Measurements from ENCODE around the gene ZNF48. TPM values are rescaled to one million over a fixed set of nuclear protein-coding genes. Genes with fewer than 3 reads are reported as not detected.

The ZNF48 gene
- total RNA-seq, 2 experiments from 2014 or later: 17.3 to 18.8 TPM

DNA sequence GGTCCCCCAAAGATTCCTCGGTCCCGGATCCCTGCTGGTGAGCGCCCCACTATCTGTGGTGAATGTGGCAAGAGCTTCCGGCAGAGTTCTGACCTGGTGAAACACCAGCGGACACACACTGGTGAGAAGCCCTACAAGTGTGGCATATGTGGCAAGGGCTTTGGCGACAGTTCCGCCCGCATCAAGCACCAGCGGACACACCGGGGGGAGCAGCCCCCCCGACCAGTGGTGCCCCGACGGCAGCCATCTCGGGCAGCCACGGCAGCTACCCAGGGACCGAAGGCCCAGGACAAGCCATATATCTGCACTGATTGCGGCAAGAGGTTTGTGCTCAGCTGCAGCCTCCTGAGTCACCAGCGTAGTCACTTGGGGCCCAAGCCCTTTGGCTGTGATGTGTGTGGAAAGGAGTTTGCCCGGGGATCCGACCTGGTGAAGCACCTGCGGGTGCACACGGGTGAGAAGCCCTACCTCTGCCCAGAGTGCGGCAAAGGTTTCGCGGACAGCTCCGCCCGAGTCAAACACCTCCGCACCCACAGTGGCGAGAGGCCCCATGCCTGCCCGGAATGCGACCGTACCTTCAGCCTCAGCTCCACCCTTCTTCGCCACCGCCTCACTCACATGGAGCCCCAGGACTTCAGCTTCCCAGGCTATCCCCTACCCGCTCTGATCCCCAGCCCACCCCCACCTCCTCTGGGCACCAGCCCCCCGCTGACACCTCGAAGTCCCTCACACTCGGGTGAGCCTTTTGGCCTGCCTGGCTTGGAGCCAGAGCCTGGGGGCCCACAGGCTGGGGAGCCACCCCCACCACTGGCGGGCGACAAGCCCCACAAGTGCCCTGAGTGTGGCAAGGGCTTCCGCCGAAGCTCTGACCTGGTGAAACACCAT, 2.8 kb downstream of the ZNF48 start:
- Histone ChIP-seq H3K9me2 (ENCODE audit: insufficient read depth, low read length) (no peaks in the 10 kb centered on the region), H3K4me3 (ENCODE audit: low read depth, low read length, poor library complexity, severe bottlenecking) (no peak overlapping the region), H3K27ac (ENCODE audit: low read depth, low read length, poor library complexity, severe bottlenecking) (no peak overlapping the region), H4K20me1 (ENCODE audit: insufficient read depth, low read length) (0 out of 2 replicates have a peak, but pooled peaks cover 5% of the 10 kb centered on the region), H3K9me3 (ENCODE audit: low read length) (no peaks in the 10 kb centered on the region), H3K79me2 (ENCODE audit: insufficient read depth, low read depth, low read length) (peaks cover 17% of the 10 kb centered on the region), H3K4me2 (ENCODE audit: low read length) (no peak overlapping the region), H2AFZ (ENCODE audit: low read length) (no peak overlapping the region), H3K36me3 (ENCODE audit: insufficient read depth, low read length) (peaks cover 30% of the 10 kb centered on the region), H3K4me1 (ENCODE audit: insufficient read depth, low read length, poor library complexity, severe bottlenecking) (peaks cover 23% of the 10 kb centered on the region)
- intact Hi-C loops (cut with micrococcal nuclease; ENCODE audit: unreplicated experiment): no loop called here
- TF ChIP-seq EZH2phosphoT487 (IDR thresholded peaks at IDR 0.05; ENCODE audit: borderline replicate concordance, low read depth, low read length) (no peak), CTCF (conservative IDR thresholded peaks at IDR 0.05; ENCODE audit: low read length) (no peak)
- CTCF ChIA-PET (ENCODE audit: unreplicated experiment): no interaction called here
- no TSS peak for BruUV-seq (replicated peaks)
- POLR2A ChIA-PET: interaction anchor here (0.6 to 1.0 kb wide), 3 partner anchors 20 to 45 kb away, joined by 3 to 5 read pairs (median 3); no protein-coding TSS in a partner anchor
- DNase-seq (ENCODE audit: low spot score): no peak

GRCh38 chr16:30398661-30399434, 3.6 kb downstream of the ZNF48 start:
- TF ChIP-seq EZH2phosphoT487 (IDR thresholded peaks at IDR 0.05; ENCODE audit: borderline replicate concordance, low read depth, low read length) (no peak), CTCF (conservative IDR thresholded peaks at IDR 0.05; ENCODE audit: low read length) (no peak)

More at GRCh38 chr16:30398661-30399434, 3.6 kb downstream of the ZNF48 start:
- Histone ChIP-seq H4K20me1 (ENCODE audit: insufficient read depth, low read length) (0 out of 2 replicates have a peak, but pooled peaks cover 5% of the 10 kb centered on the region), H3K4me2 (ENCODE audit: low read length) (no peak overlapping the region), H2AFZ (ENCODE audit: low read length) (no peak overlapping the region), H3K79me2 (ENCODE audit: insufficient read depth, low read depth, low read length) (peaks cover 17% of the 10 kb centered on the region), H3K9me3 (ENCODE audit: low read length) (no peaks in the 10 kb centered on the region), H3K4me1 (ENCODE audit: insufficient read depth, low read length, poor library complexity, severe bottlenecking) (peaks cover 20% of the 10 kb centered on the region), H3K27ac (ENCODE audit: low read depth, low read length, poor library complexity, severe bottlenecking) (no peak overlapping the region), H3K9me2 (ENCODE audit: insufficient read depth, low read length) (no peaks in the 10 kb centered on the region), H3K4me3 (ENCODE audit: low read depth, low read length, poor library complexity, severe bottlenecking) (no peak overlapping the region), H3K36me3 (ENCODE audit: insufficient read depth, low read length) (peaks cover 30% of the 10 kb centered on the region)
- ChIA-PET POLR2A (interaction anchor here (0.7 to 1.2 kb wide), 3 partner anchors 7 to 46 kb away, joined by 3 to 5 read pairs (median 3); partner anchors contain the start of gene SEPTIN1), CTCF (ENCODE audit: unreplicated experiment) (no interaction called here)
- intact Hi-C loops (cut with micrococcal nuclease; ENCODE audit: unreplicated experiment): no loop called here
- DNase-seq (ENCODE audit: low spot score): no peak
- no TSS peak for BruUV-seq (replicated peaks)

Data from OCI-LY7 (cell line).